HEK293 (cell line): ENCODE results near the gene SLC10A1.

Experiments used
- IKZF3 ChIP-seq: fragments of 450-650 bp; IDR thresholded peaks from 2 replicates; pipeline ENCODE4 v1.5.0; 2018; ENCODE audit warnings: missing biosample characterization, mild to moderate bottlenecking, missing genetic modification characterization, moderate library complexity
- INSM2 ChIP-seq: fragments of 450-650 bp; formaldehyde crosslinking; IDR thresholded peaks from 2 replicates; pipeline ENCODE4 v1.5.1; 2016; ENCODE audit warnings: missing biosample characterization, missing genetic modification characterization
- PATZ1 ChIP-seq: fragments of 450-650 bp; formaldehyde crosslinking; IDR thresholded peaks from 2 replicates; pipeline ENCODE4 v1.5.1; 2016; ENCODE audit warnings: missing biosample characterization, missing genetic modification characterization
- SETDB1 ChIP-seq: IDR thresholded peaks from one replicate; pipeline ENCODE4 v1.6.1; 2017; ENCODE audit warnings: mild to moderate bottlenecking, low read length, moderate library complexity, mixed read lengths; ENCODE audit not compliant: insufficient read length
- YY1 ChIP-seq: fragments of 450-650 bp; formaldehyde crosslinking; IDR thresholded peaks from 2 replicates; pipeline ENCODE4 v1.5.1; 2018; ENCODE audit warnings: missing biosample characterization, missing genetic modification characterization
- ZBTB11 ChIP-seq: fragments of 450-650 bp; formaldehyde crosslinking; conservative IDR thresholded peaks from 2 replicates; pipeline ENCODE4 v1.5.1; 2016; ENCODE audit warnings: low read depth, missing biosample characterization, missing genetic modification characterization
- ZNF184 ChIP-seq: fragments of 450-650 bp; IDR thresholded peaks from 2 replicates; pipeline ENCODE4 v1.5.1; 2018; ENCODE audit warnings: missing biosample characterization, mild to moderate bottlenecking, missing genetic modification characterization
- ZNF2 ChIP-seq: fragments of 450-650 bp; formaldehyde crosslinking; IDR thresholded peaks from 2 replicates; pipeline ENCODE4 v1.5.1; 2016; ENCODE audit warnings: missing biosample characterization, missing genetic modification characterization
- ZNF24 ChIP-seq: fragments of 450-650 bp; formaldehyde crosslinking; IDR thresholded peaks from 2 replicates; pipeline ENCODE4 v1.5.1; 2016; ENCODE audit warnings: missing biosample characterization, missing genetic modification characterization
- ZNF394 ChIP-seq: fragments of 450-650 bp; formaldehyde crosslinking; IDR thresholded peaks from 2 replicates; pipeline ENCODE4 v1.5.1; 2016; ENCODE audit warnings: missing biosample characterization, missing genetic modification characterization, mild to moderate bottlenecking, moderate library complexity, borderline replicate concordance
- ZNF549 ChIP-seq: fragments of 450-650 bp; IDR thresholded peaks from 2 replicates; pipeline ENCODE4 v1.5.1; 2018; ENCODE audit warnings: missing biosample characterization, missing genetic modification characterization, mild to moderate bottlenecking, inconsistent platforms, moderate library complexity
- ZNF629 ChIP-seq: fragments of 450-650 bp; formaldehyde crosslinking; IDR thresholded peaks from 2 replicates; pipeline ENCODE4 v1.5.1; 2017; ENCODE audit warnings: missing biosample characterization, missing genetic modification characterization
- ZNF639 ChIP-seq: fragments of 450-650 bp; formaldehyde crosslinking; IDR thresholded peaks from 2 replicates; pipeline ENCODE4 v1.5.1; 2016; ENCODE audit warnings: missing biosample characterization, missing genetic modification characterization
- ZNF76 ChIP-seq: fragments of 450-650 bp; formaldehyde crosslinking; IDR thresholded peaks from 2 replicates; pipeline ENCODE4; 2016; ENCODE audit warnings: low read depth, missing biosample characterization, missing genetic modification characterization, borderline replicate concordance
- ZSCAN4 ChIP-seq: fragments of 450-650 bp; formaldehyde crosslinking; IDR thresholded peaks from 2 replicates; pipeline ENCODE4 v1.5.1; 2017; ENCODE audit warnings: missing biosample characterization, missing genetic modification characterization
- ZXDB ChIP-seq: fragments of 450-650 bp; formaldehyde crosslinking; IDR thresholded peaks from 2 replicates; pipeline ENCODE4 v1.5.1; 2016; ENCODE audit warnings: missing biosample characterization, missing genetic modification characterization
- TF ChIP-seq, protein P1 (sequence below): sonication (generic); formaldehyde crosslinking; IDR thresholded peaks from 2 replicates; pipeline ENCODE4 v1.8.1; 2022; ENCODE audit warnings: mild to moderate bottlenecking, moderate library complexity, missing genetic modification reagents
- TF ChIP-seq, protein P2 (sequence below): fragments of 450-650 bp; formaldehyde crosslinking; IDR thresholded peaks from 2 replicates; pipeline ENCODE4 v1.5.1; 2016; ENCODE audit warnings: missing biosample characterization, missing genetic modification characterization
- TF ChIP-seq, protein P3 (sequence below): fragments of 450-650 bp; IDR thresholded peaks from 2 replicates; pipeline ENCODE4 v1.5.1; 2018; ENCODE audit warnings: missing biosample characterization, missing genetic modification characterization
- TF ChIP-seq, protein P4 (sequence below): fragments of 450-650 bp; formaldehyde crosslinking; IDR thresholded peaks from 2 replicates; pipeline ENCODE4 v1.5.1; 2016; ENCODE audit warnings: missing biosample characterization, missing genetic modification characterization

SLC10A1 gene

GRCh38 chr14:69766984-69767368, 30.1 kb downstream of the SLC10A1 start, which contains the start of gene SRSF5 (continued):
- TF ChIP-seq ZNF184 (tag by site-specific recombination) (no peak), ZNF2 (tag by site-specific recombination) (peak; percentile 65; the same call in 1 of the 2 replicates), ZNF76 (tag by site-specific recombination) (peak; percentile 34), ZXDB (tag by site-specific recombination) (peak; percentile 97), ZNF549 (no peak), INSM2 (no peak), ZBTB11 (tag by site-specific recombination) (peak; percentile 93), ZNF394 (tag by site-specific recombination) (peak; percentile 19; the same call in 1 of the 2 replicates), SETDB1 (no peak), ZNF639 (tag by site-specific recombination) (peak; percentile 67; the same call in 1 of the 2 replicates), ZSCAN4 (tag by site-specific recombination) (no peak), YY1 (peak; percentile 38), PATZ1 (tag by site-specific recombination) (peak; percentile 77), IKZF3 (tag by site-specific recombination) (peak; percentile 95), ZNF24 (no peak), ZNF629 (tag by site-specific recombination) (peak; percentile 94)
- TF ChIP-seq, protein P1, sequence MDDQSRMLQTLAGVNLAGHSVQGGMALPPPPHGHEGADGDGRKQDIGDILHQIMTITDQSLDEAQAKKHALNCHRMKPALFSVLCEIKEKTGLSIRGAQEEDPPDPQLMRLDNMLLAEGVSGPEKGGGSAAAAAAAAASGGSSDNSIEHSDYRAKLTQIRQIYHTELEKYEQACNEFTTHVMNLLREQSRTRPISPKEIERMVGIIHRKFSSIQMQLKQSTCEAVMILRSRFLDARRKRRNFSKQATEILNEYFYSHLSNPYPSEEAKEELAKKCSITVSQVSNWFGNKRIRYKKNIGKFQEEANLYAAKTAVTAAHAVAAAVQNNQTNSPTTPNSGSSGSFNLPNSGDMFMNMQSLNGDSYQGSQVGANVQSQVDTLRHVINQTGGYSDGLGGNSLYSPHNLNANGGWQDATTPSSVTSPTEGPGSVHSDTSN (CRISPR knock-in tag): peak; percentile 66; the same call in 1 of the 2 replicates
- TF ChIP-seq, protein P2, sequence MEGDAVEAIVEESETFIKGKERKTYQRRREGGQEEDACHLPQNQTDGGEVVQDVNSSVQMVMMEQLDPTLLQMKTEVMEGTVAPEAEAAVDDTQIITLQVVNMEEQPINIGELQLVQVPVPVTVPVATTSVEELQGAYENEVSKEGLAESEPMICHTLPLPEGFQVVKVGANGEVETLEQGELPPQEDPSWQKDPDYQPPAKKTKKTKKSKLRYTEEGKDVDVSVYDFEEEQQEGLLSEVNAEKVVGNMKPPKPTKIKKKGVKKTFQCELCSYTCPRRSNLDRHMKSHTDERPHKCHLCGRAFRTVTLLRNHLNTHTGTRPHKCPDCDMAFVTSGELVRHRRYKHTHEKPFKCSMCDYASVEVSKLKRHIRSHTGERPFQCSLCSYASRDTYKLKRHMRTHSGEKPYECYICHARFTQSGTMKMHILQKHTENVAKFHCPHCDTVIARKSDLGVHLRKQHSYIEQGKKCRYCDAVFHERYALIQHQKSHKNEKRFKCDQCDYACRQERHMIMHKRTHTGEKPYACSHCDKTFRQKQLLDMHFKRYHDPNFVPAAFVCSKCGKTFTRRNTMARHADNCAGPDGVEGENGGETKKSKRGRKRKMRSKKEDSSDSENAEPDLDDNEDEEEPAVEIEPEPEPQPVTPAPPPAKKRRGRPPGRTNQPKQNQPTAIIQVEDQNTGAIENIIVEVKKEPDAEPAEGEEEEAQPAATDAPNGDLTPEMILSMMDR (tag by site-specific recombination): no peak
- TF ChIP-seq, protein P3, sequence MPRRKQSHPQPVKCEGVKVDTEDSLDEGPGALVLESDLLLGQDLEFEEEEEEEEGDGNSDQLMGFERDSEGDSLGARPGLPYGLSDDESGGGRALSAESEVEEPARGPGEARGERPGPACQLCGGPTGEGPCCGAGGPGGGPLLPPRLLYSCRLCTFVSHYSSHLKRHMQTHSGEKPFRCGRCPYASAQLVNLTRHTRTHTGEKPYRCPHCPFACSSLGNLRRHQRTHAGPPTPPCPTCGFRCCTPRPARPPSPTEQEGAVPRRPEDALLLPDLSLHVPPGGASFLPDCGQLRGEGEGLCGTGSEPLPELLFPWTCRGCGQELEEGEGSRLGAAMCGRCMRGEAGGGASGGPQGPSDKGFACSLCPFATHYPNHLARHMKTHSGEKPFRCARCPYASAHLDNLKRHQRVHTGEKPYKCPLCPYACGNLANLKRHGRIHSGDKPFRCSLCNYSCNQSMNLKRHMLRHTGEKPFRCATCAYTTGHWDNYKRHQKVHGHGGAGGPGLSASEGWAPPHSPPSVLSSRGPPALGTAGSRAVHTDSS: 0 out of 2 replicates have a peak, but pooled peaks have one; percentile 25
- TF ChIP-seq, protein P4, sequence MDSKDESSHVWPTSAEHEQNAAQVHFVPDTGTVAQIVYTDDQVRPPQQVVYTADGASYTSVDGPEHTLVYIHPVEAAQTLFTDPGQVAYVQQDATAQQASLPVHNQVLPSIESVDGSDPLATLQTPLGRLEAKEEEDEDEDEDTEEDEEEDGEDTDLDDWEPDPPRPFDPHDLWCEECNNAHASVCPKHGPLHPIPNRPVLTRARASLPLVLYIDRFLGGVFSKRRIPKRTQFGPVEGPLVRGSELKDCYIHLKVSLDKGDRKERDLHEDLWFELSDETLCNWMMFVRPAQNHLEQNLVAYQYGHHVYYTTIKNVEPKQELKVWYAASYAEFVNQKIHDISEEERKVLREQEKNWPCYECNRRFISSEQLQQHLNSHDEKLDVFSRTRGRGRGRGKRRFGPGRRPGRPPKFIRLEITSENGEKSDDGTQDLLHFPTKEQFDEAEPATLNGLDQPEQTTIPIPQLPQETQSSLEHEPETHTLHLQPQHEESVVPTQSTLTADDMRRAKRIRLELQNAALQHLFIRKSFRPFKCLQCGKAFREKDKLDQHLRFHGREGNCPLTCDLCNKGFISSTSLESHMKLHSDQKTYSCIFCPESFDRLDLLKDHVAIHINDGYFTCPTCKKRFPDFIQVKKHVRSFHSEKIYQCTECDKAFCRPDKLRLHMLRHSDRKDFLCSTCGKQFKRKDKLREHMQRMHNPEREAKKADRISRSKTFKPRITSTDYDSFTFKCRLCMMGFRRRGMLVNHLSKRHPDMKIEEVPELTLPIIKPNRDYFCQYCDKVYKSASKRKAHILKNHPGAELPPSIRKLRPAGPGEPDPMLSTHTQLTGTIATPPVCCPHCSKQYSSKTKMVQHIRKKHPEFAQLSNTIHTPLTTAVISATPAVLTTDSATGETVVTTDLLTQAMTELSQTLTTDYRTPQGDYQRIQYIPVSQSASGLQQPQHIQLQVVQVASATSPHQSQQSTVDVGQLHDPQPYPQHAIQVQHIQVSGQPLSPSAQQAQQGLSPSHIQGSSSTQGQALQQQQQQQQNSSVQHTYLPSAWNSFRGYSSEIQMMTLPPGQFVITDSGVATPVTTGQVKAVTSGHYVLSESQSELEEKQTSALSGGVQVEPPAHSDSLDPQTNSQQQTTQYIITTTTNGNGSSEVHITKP: peak; percentile 91
